ENCODE data around the gene MXI1.

- TF ChIP-seq CTCF (IDR thresholded peaks at IDR 0.05 in 8 of 11, conservative IDR thresholded peaks at IDR 0.05 in 3 of 11) (no peak), POLR2A (IDR thresholded peaks at IDR 0.05) (no peak)
Observed at GRCh38 chr10:110158051-110159005, 49.1 kb upstream of the MXI1 start.
